HCT116 (cell line): ENCODE measurements around the gene TMPRSS7. TPM values are rescaled to one million over a fixed set of nuclear protein-coding genes. Genes with fewer than 3 reads are reported as not detected.

ENCODE experiments used
- ATAC-seq: fragments of 200-7000 bp; cut with Tn5 transposase; 2 replicates; pipeline ENCODE4 v1.9.1; 2020; ENCODE audit warnings: mild to moderate bottlenecking, moderate library complexity
- BruUV-seq: library from RNA; stranded (reverse); fragments of 400-500 nt; replicated peaks from 2 replicates; lab custom pipeline; 2021; lab: Mats Ljungman, UMichigan
- CTCF ChIA-PET: fragments of 300-600 bp; sonication (Branson Sonifier 250); formaldehyde crosslinking; loops from one replicate; lab custom pipeline; 2021; ENCODE audit warnings: antibody characterized with exemption; lab: Charles Lee
- POLR2A ChIA-PET: fragments of 300-600, 350-600 bp; sonication (Branson Sonifier 250); formaldehyde crosslinking; loops from one replicate; lab custom pipeline; 2021; ENCODE audit warnings: antibody characterized with exemption; lab: Charles Lee
- RAD21 ChIA-PET, 2 experiments: fragments of 300-600 bp; sonication (Branson Sonifier 250); formaldehyde crosslinking; loops; one replicate each; lab custom pipeline; 2023; ENCODE audit warnings: low total read pairs in 2 of 2; ENCODE audit not compliant: uncharacterized antibody in 2 of 2, unreplicated experiment in 2 of 2, low non-redundant PET in 1 of 2; lab: Charles Lee
- DNase-seq: peaks from one replicate; pipeline ENCODE4 v3.0.0-alpha.2; 2010; ENCODE audit warnings: low read depth, low spot score
- H2AFZ ChIP-seq: fragments of 200-600 bp; shearing (Covaris generic), sonication (generic); 2 replicates; pipeline ENCODE4 v1.6.1; 2017; ENCODE audit warnings: low read depth, mixed run types, mixed read lengths, antibody characterized with exemption, low read length; ENCODE audit not compliant: poor library complexity, severe bottlenecking
- H3K27ac ChIP-seq: 2 replicates; pipeline ENCODE4 v1.5.1; 2012; ENCODE audit warnings: low read depth, low read length
- H3K27me3 ChIP-seq: fragments of 200-600 bp; sonication (generic); 2 replicates; pipeline ENCODE4 v1.6.1; 2016; ENCODE audit warnings: mixed run types, low read length, mixed read lengths; ENCODE audit not compliant: insufficient read depth
- H3K36me3 ChIP-seq, 2 experiments: fragments of 200-500 bp in 1 of 2; fragments of 200-600 bp in 1 of 2; sonication (Bioruptor generic) in 1 of 2; sonication (generic) in 1 of 2; 2 replicates each; pipeline versions ENCODE4 v1.5.1 to v1.6.1; 2014 to 2016; ENCODE audit warnings: low read length in 2 of 2, inconsistent platforms in 1 of 2, mixed read lengths in 1 of 2, mixed run types in 1 of 2; ENCODE audit not compliant: insufficient read depth in 2 of 2, control insufficient read depth in 1 of 2
- H3K4me1 ChIP-seq, 2 experiments: fragments of 200-600 bp in 1 of 2; sonication (generic) in 1 of 2; 2 replicates each; pipeline versions ENCODE4 v1.5.1 to v1.6.1; 2012 to 2017; ENCODE audit warnings: low read length in 2 of 2, inconsistent platforms in 1 of 2, mild to moderate bottlenecking in 1 of 2, mixed read lengths in 1 of 2, mixed run types in 1 of 2, moderate library complexity in 1 of 2; ENCODE audit not compliant: insufficient read depth in 2 of 2, control insufficient read depth in 1 of 2
- H3K4me2 ChIP-seq: fragments of 200-600 bp; sonication (generic); 2 replicates; pipeline ENCODE4 v1.6.1; 2017; ENCODE audit warnings: mixed run types, low read length, mixed read lengths
- H3K4me3 ChIP-seq, 2 experiments: fragments of 200-600 bp in 1 of 2; sonication (generic) in 1 of 2; replicated peaks in 1 of 2; 2 replicates each; pipeline ENCODE4 v1.5.1; 2011 to 2016; ENCODE audit warnings: low read length in 2 of 2, control low read depth in 1 of 2, low read depth in 1 of 2, mild to moderate bottlenecking in 1 of 2, mixed read lengths in 1 of 2, mixed run types in 1 of 2
- H3K79me2 ChIP-seq: fragments of 200-600 bp; sonication (generic); 2 replicates; pipeline ENCODE4 v1.6.1; 2017; ENCODE audit warnings: mild to moderate bottlenecking, mixed run types, low read length, moderate library complexity, mixed read lengths; ENCODE audit not compliant: insufficient read depth
- H3K9ac ChIP-seq: fragments of 200-600 bp; sonication (generic); 2 replicates; pipeline ENCODE4 v1.6.1; 2016; ENCODE audit warnings: low read length, mixed read lengths
- H3K9me2 ChIP-seq: fragments of 200-600 bp; sonication (generic), shearing (Covaris generic); 2 replicates; pipeline ENCODE4 v1.6.1; 2017; ENCODE audit warnings: mixed run types, mild to moderate bottlenecking, moderate library complexity; ENCODE audit not compliant: insufficient read depth
- H3K9me3 ChIP-seq, 2 experiments: fragments of 200-500 bp in 1 of 2; fragments of 200-600 bp in 1 of 2; sonication (Bioruptor generic) in 1 of 2; sonication (generic) in 1 of 2; 2 replicates each; pipeline ENCODE4 v1.6.1; 2014 to 2017; ENCODE audit warnings: low read length in 2 of 2, mixed read lengths in 2 of 2, inconsistent platforms in 1 of 2, low read depth in 1 of 2, mild to moderate bottlenecking in 1 of 2, mixed run types in 1 of 2, moderate library complexity in 1 of 2; ENCODE audit not compliant: control insufficient read depth in 1 of 2, insufficient read depth in 1 of 2
- H4K20me1 ChIP-seq: fragments of 200-600 bp; sonication (generic), shearing (Covaris generic); 2 replicates; pipeline ENCODE4 v1.6.1; 2017; ENCODE audit warnings: mixed run types, mild to moderate bottlenecking, moderate library complexity; ENCODE audit not compliant: insufficient read depth
- CBX3 ChIP-seq: IDR thresholded peaks from 2 replicates; pipeline ENCODE4 v1.6.1; 2012; ENCODE audit warnings: low read depth
- EZH2 ChIP-seq: fragments of 200-600 bp; sonication (generic); IDR thresholded peaks from 2 replicates; pipeline ENCODE4 v1.6.1; 2017; ENCODE audit warnings: antibody characterized with exemption, mixed run types
- EZH2phosphoT487 ChIP-seq: fragments of 200-600 bp; IDR thresholded peaks from 2 replicates; pipeline ENCODE4 v1.6.1; 2018; ENCODE audit warnings: antibody characterized with exemption, borderline replicate concordance
- JUND ChIP-seq: IDR thresholded peaks from 2 replicates; pipeline ENCODE4 v1.6.1; 2012
- POLR2A ChIP-seq: IDR thresholded peaks from 2 replicates; pipeline ENCODE4 v1.7.0; 2011; ENCODE audit warnings: borderline replicate concordance; ENCODE audit not compliant: insufficient read depth, insufficient read length; ENCODE audit errors: extremely low read depth
- RAD21 ChIP-seq: IDR thresholded peaks from 2 replicates; pipeline ENCODE4 v1.6.1; 2012; ENCODE audit warnings: low read depth, mild to moderate bottlenecking
- REST ChIP-seq: IDR thresholded peaks from 2 replicates; pipeline ENCODE4 v1.6.1; 2012; ENCODE audit warnings: low read depth
- SIN3A ChIP-seq: IDR thresholded peaks from 2 replicates; pipeline ENCODE4 v1.6.1; 2012; ENCODE audit warnings: low read depth
- SP1 ChIP-seq: IDR thresholded peaks from 2 replicates; pipeline ENCODE4 v1.6.1; 2012; ENCODE audit warnings: low read depth
- ZBTB33 ChIP-seq: IDR thresholded peaks from 2 replicates; pipeline ENCODE4 v1.6.1; 2011; ENCODE audit warnings: mild to moderate bottlenecking, low read length, moderate library complexity; ENCODE audit not compliant: insufficient replicate concordance; ENCODE audit errors: extremely low read depth
- intact Hi-C: fragments of 100-400 bp; cut with micrococcal nuclease; formaldehyde crosslinking; loops from 2 replicates; pipeline ENCODE4 v1.10.0; 2022
- total RNA-seq: library from RNA; stranded (reverse); gene quantifications from one replicate; pipeline ENCODE4 v1.2.1, GENCODE V29; 2021; ENCODE audit not compliant: unreplicated experiment

The TMPRSS7 gene
- total RNA-seq, 1 experiment from 2014 or later, result not detected

GRCh38 chr3:112053229-112053628 is 18.7 kb downstream of the TMPRSS7 start:
- Histone ChIP-seq H2AFZ (no peak overlapping the region), H3K9me2 (no peaks in the 10 kb centered on the region), H3K4me3 (no peak overlapping the region), H4K20me1 (no peaks in the 10 kb centered on the region), H3K4me1 (0 out of 4 replicates have a peak, but pooled peaks cover 0 to 3% of the 10 kb centered on the region in 2 experiments), H3K27me3 (no peaks in the 10 kb centered on the region), H3K79me2 (no peaks in the 10 kb centered on the region), H3K9ac (no peak overlapping the region), H3K9me3 (no peaks in the 10 kb centered on the region), H3K4me2 (no peak overlapping the region), H3K36me3 (no peaks in the 10 kb centered on the region), H3K27ac (no peak overlapping the region)
- TF ChIP-seq POLR2A (no peak), REST (no peak)
- BruUV-seq, result no TSS peak
- RAD21 ChIA-PET, result no interaction called here
- DNase-seq, result no peak
- CTCF ChIA-PET, result interaction anchor here (0.9 to 2.3 kb wide), 3 partner anchors 10 to 39 kb away, joined by 3 to 17 read pairs (median 4); no protein-coding TSS in a partner anchor
- no peak for ATAC-seq
- intact Hi-C loops, result no loop called here
- POLR2A ChIA-PET, result interaction anchor here (1.4 kb wide), 1 partner anchor 9 kb away, joined by 3 read pairs; no protein-coding TSS in a partner anchor

- no peaks in the 10 kb centered on the region for H3K79me2 ChIP-seq
- no peak overlapping the region for H2AFZ ChIP-seq
- CTCF ChIA-PET, result no interaction called here
- no peaks in the 10 kb centered on the region for H3K27me3 ChIP-seq
- 0 out of 4 replicates have a peak, but pooled peaks cover 0 to 3% of the 10 kb centered on the region in 2 experiments for H3K4me1 ChIP-seq
- H3K9ac ChIP-seq, result no peak overlapping the region
- DNase-seq (no peak), ATAC-seq (no peak)
- RAD21 ChIA-PET, result no interaction called here
- H3K36me3 ChIP-seq, result no peaks in the 10 kb centered on the region
- H3K27ac ChIP-seq, result no peak overlapping the region
- TF ChIP-seq POLR2A, result no peak
- TF ChIP-seq RAD21, result no peak
- no peak for TF ChIP-seq REST
- no peak for TF ChIP-seq SP1
- no peak for TF ChIP-seq JUND
- no peak for TF ChIP-seq CBX3
- TF ChIP-seq EZH2phosphoT487, result no peak
- no peak for TF ChIP-seq EZH2
- no peak for TF ChIP-seq ZBTB33
- no peak for TF ChIP-seq SIN3A
- H3K9me2 ChIP-seq, result no peaks in the 10 kb centered on the region
- no peaks in the 10 kb centered on the region for H3K9me3 ChIP-seq
- no peak overlapping the region for H3K4me2 ChIP-seq
- H4K20me1 ChIP-seq, result no peaks in the 10 kb centered on the region
- intact Hi-C loops, result no loop called here
- POLR2A ChIA-PET, result no interaction called here
- no peak overlapping the region for H3K4me3 ChIP-seq
- no TSS peak for BruUV-seq
Observed at GRCh38 chr3:112056451-112056929, 22.0 kb downstream of the TMPRSS7 start.
